ENCODE data around the gene ZNF286A. TPM values are rescaled to one million over a fixed set of nuclear protein-coding genes. Genes with fewer than 3 reads are reported as not detected.
"Not testable (repeated sequence)": the region's sequence is repeated elsewhere in the genome, so short reads cannot be mapped to it uniquely, and the experiment has no call there.

The ZNF286A gene
- 11.6 TPM for total RNA-seq
- long read RNA-seq, full-length matches to known transcripts: 3 of 3 reads
- long read RNA-seq, partial matches to known transcripts: 0 of 3 reads
- long read RNA-seq, other reads (novel, unspliced or antisense): 0 of 3 reads

DNA sequence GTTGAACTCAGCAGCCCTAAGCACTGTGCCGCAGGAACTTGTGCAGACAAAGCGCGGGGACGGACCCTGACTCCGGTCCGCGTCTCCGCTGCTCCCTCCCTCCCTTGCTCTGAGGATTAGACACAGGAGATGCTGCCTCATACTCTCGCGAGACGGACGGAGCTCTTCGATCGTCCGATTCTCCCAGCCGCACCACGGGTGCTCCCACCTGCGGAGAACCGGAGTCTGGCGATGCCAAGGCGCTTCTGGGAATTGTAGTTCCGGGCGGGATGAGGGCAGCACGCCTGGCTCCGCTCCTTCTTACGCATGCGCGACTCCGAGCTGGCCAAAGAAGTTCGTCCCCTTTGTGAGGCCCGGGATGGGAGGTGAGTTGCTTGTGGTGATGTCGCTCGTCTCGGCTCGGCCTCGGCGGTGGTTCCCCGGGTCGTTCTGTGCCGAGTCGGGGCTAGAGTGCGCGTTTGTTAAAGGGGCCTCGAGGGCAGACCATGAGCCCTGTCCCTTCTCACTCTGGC, at the start of gene ZNF286A:
Gene ZNF286A (plus strand): TSS at position 340 of the 512 bp plus-strand sequence. CDS start 578 bp downstream, outside the sequence.
- H3K36me3 ChIP-seq; intact Hi-C loops (cut with DNase I); H3K4me1 ChIP-seq; H3K27me3 ChIP-seq; H3K9me3 ChIP-seq: not testable (repeated sequence)
- DNase-seq (peak; percentile 100), ATAC-seq (peak; percentile 100)
- H3K4me3 ChIP-seq: peak within 1 kb of the TSS; percentile 58
- H3K27ac ChIP-seq: peak within 1 kb of the TSS; percentile 49

DNA sequence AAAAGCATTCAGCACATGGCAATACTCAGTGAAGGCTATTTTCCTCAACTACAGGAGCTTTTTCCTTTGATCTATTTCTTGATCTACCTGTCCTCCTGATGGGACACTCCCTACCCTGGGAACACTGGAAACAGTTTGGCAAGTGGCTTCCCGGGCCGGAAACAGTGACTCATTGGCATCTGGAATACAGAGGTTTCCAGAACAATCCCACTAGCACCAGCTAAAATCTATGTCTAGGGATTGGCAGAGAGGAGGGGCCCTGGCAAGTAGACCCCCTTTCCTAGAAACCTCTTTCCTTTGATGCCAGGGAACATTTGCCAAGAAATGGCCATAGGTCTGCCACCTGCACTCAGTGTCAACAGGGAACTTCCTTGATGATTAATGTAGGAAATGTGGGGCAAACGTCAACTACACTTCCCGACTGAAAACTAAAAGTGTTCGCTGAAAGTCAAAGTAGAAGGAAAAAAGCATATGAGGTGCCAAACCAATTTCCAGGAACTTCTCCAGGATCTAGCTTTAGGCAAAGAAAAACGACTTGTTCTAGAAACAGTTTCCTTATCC, 49.6 kb upstream of the ZNF286A start:
- Histone ChIP-seq H3K36me3 (no peaks in the 10 kb centered on the region), H3K4me1 (peaks cover 21% of the 10 kb centered on the region), H3K27ac (peak overlapping the region; percentile 67), H3K4me3 (peak overlapping the region; percentile 50), H3K27me3 (no peaks in the 10 kb centered on the region), H3K9me3 (no peaks in the 10 kb centered on the region)
- no peak for TF ChIP-seq CTCF (IDR thresholded peaks at IDR 0.05)
- ATAC-seq (no peak), DNase-seq (no peak)
- intact Hi-C loops (cut with DNase I): no loop called here

GRCh38 chr17:15650741-15651582, 48.6 kb upstream of the ZNF286A start:
- ATAC-seq (peak; percentile 1), DNase-seq (no peak)
- H3K4me3 ChIP-seq: peak overlapping the region; percentile 50

DNA sequence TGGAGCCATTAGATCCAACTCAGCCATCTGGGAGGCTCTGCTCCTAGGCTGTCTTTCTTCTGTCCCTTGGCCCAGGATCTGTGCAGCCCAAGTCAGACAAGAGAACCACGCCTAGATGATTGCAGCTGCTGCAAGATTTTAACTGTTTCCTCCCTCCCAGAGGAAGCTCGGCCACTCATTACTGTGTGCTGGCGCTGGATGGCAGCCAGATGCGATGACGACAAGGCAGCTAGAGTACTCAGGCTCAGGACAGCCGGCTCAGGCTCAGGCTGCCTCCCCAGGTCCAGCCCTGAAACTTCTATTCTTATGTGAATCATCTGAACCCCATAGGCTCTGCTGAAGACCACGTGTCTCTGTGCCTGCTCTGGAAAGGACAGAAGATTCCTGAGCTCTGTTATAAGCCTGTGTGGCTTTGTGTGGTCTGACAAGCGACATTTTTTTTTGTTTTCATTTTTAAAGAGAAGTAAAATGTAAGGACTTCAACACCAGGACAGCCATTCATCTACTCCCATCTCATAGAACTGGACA, 47.9 kb upstream of the ZNF286A start:
- Histone ChIP-seq H3K27ac (peak overlapping the region; percentile 67), H3K27me3 (no peaks in the 10 kb centered on the region), H3K4me1 (peaks cover 17% of the 10 kb centered on the region), H3K36me3 (no peaks in the 10 kb centered on the region), H3K9me3 (no peaks in the 10 kb centered on the region), H3K4me3 (peak overlapping the region; percentile 50)
- intact Hi-C loops (cut with DNase I): no loop called here
- DNase-seq (peak; percentile 95), ATAC-seq (peak; percentile 96)
- TF ChIP-seq CTCF (IDR thresholded peaks at IDR 0.05): no peak

More at GRCh38 chr17:15650741-15651582, 48.6 kb upstream of the ZNF286A start:
- Histone ChIP-seq H3K9me3 (no peaks in the 10 kb centered on the region), H3K36me3 (no peaks in the 10 kb centered on the region), H3K27me3 (no peaks in the 10 kb centered on the region), H3K27ac (peak overlapping the region; percentile 67), H3K4me1 (peaks cover 17% of the 10 kb centered on the region)
- no peak for TF ChIP-seq CTCF (IDR thresholded peaks at IDR 0.05)
- intact Hi-C loops (cut with DNase I): no loop called here

- no peaks in the 10 kb centered on the region for H3K36me3 ChIP-seq
- no peaks in the 10 kb centered on the region for H3K27me3 ChIP-seq
- no peak for TF ChIP-seq CTCF (IDR thresholded peaks at IDR 0.05)
- DNase-seq (no peak), ATAC-seq (no peak)
- no peak overlapping the region for H3K27ac ChIP-seq
- intact Hi-C loops (cut with DNase I): no loop called here
- H3K4me3 ChIP-seq: no peak overlapping the region
- no peaks in the 10 kb centered on the region for H3K9me3 ChIP-seq
- peaks cover 17% of the 10 kb centered on the region for H3K4me1 ChIP-seq
These were observed 46.6 kb upstream of the ZNF286A start for GRCh38 chr17:15652960-15653359.

DNA sequence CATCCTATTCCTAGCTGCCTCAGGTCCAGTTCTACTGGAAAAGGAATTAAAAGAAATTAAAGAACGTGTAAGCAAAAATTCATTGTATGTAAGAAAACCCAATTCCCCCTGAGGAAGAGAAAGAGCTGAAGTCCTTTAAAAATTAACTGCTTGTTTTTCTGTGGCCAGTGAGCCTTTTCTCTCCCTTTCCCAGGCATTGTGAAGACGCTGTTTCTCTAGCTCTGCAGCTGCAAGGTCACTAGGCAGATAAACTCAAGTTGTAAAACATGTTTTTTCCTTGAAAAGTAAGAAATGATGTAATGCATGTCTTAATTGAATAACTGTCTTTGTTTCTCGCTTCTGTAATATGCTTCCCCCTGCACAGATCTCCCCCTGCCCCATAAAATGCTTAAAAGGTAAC, 45.2 kb upstream of the ZNF286A start:
- intact Hi-C loops (cut with DNase I); H3K36me3 ChIP-seq; ATAC-seq; H3K27ac ChIP-seq; H3K4me3 ChIP-seq; H3K9me3 ChIP-seq; DNase-seq; H3K27me3 ChIP-seq: not testable (repeated sequence)
- peaks cover 17% of the 10 kb centered on the region for H3K4me1 ChIP-seq
